Esophagus squamous epithelium (tissue), 4 donors: ENCODE measurements around the gene LRRC37A3.
"Not testable (repeated sequence)": the region's sequence is repeated elsewhere in the genome, so short reads cannot be mapped to it uniquely, and the experiment has no call there.

Experiments
- POLR2A ChIP-seq, 4 donors: fragments of 450-650 bp; IDR thresholded peaks; one replicate each; pipeline ENCODE4 v1.6.1; 2017; ENCODE audit warnings: antibody characterized with exemption in 4 of 4, mild to moderate bottlenecking in 4 of 4, moderate library complexity in 3 of 4
- TF ChIP-seq, protein P1 (sequence below), 6 experiments: fragments of 450-650 bp in 4 of 6; fragments of 200-600 bp in 2 of 6; sonication (generic) in 2 of 6; IDR thresholded peaks; one replicate each; pipeline ENCODE4 v1.5.1; 2016 to 2019; ENCODE audit warnings: antibody characterized with exemption in 6 of 6, mild to moderate bottlenecking in 4 of 6, moderate library complexity in 4 of 6

DNA sequence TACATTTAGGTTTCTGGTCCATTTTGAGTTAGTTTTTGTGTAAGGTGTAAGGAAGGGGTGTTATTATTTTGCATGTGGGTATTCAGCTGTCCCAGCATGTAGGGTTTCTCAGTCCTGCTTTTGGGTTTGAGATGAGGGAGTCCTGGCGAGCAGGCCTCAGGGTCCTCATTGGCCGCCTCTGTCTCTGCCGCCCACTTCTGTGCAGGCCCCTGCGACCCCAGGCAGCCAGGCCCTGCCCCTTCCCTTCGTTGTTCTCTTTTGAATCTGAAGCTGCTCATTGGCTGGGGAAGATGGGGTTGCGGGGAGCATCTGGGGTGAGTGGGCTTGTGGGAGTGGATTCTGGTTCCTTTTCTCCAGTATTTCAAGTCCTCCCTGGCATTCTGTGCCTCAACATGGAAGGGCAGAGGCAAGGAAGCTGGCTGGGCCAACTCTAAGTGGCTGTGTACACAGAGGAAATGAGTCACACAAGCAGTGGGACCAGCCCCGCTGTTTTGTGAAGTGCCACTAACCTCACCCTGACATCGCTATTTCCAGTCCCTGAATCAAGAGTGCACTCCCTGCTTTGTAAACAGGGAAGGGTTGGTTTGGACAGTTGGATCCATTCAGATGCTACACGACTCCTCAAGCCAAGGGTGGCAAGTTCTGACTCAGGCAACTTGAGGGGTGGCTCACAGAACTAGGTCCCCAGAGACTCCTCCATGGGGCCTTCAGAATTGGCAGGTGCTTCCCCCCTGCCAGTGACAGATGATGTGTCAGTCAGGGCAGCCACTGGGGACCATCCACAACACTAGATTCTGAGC lies 110.9 kb downstream of the LRRC37A3 start:
- TF ChIP-seq, protein P1, sequence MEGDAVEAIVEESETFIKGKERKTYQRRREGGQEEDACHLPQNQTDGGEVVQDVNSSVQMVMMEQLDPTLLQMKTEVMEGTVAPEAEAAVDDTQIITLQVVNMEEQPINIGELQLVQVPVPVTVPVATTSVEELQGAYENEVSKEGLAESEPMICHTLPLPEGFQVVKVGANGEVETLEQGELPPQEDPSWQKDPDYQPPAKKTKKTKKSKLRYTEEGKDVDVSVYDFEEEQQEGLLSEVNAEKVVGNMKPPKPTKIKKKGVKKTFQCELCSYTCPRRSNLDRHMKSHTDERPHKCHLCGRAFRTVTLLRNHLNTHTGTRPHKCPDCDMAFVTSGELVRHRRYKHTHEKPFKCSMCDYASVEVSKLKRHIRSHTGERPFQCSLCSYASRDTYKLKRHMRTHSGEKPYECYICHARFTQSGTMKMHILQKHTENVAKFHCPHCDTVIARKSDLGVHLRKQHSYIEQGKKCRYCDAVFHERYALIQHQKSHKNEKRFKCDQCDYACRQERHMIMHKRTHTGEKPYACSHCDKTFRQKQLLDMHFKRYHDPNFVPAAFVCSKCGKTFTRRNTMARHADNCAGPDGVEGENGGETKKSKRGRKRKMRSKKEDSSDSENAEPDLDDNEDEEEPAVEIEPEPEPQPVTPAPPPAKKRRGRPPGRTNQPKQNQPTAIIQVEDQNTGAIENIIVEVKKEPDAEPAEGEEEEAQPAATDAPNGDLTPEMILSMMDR (IDR thresholded peaks at IDR 0.05) = not testable (repeated sequence)
- not testable (repeated sequence) for TF ChIP-seq POLR2A (IDR thresholded peaks at IDR 0.05)
